Fibroblast of lung (primary cell): ENCODE measurements around the gene ALAS1. TPM values are rescaled to one million over a fixed set of nuclear protein-coding genes. Genes with fewer than 3 reads are reported as not detected.

Experiments
- DNase-seq, 2 donors: peaks; one replicate each; pipeline versions ENCODE4 v3.0.0 to v3.0.0-alpha.2; 2010; ENCODE audit warnings: low read depth in 2 of 2
- H2AFZ ChIP-seq: 2 replicates; pipeline ENCODE4 v1.5.1; 2012; ENCODE audit warnings: low read length, control low read depth, inconsistent platforms
- H3K27ac ChIP-seq: 2 replicates; pipeline ENCODE4 v1.5.1; 2011; ENCODE audit warnings: low read length, control low read depth; ENCODE audit not compliant: insufficient read depth
- H3K27me3 ChIP-seq: 2 replicates; pipeline ENCODE4 v1.5.1; 2011; ENCODE audit warnings: mild to moderate bottlenecking, low read length; ENCODE audit not compliant: control insufficient read depth, insufficient read depth
- H3K36me3 ChIP-seq: 2 replicates; pipeline ENCODE4 v1.5.1; 2011; ENCODE audit warnings: low read length; ENCODE audit not compliant: control insufficient read depth, insufficient read depth
- H3K4me1 ChIP-seq: 2 replicates; pipeline ENCODE4 v1.5.1; 2011; ENCODE audit warnings: low read length; ENCODE audit not compliant: control insufficient read depth, insufficient read depth; ENCODE audit errors: extremely low read depth
- H3K4me2 ChIP-seq: 2 replicates; pipeline ENCODE4 v1.5.1; 2011; ENCODE audit warnings: low read length, control low read depth; ENCODE audit not compliant: insufficient read depth; ENCODE audit errors: extremely low read depth
- H3K4me3 ChIP-seq, 4 experiments: fragments of 200-600 bp in 1 of 4; sonication (generic) in 1 of 4; replicated peaks in 1 of 4; 2 replicates each; pipeline ENCODE4 v1.5.1; 2011 to 2016; ENCODE audit warnings: low read length in 4 of 4, low read depth in 3 of 4, mild to moderate bottlenecking in 3 of 4, control low read depth in 2 of 4, inconsistent platforms in 1 of 4, mixed read lengths in 1 of 4; ENCODE audit not compliant: insufficient read depth in 1 of 4; ENCODE audit errors: control extremely low read depth in 1 of 4
- H3K79me2 ChIP-seq: 2 replicates; pipeline ENCODE4 v1.5.1; 2012; ENCODE audit warnings: mild to moderate bottlenecking, low read length, inconsistent platforms; ENCODE audit not compliant: control insufficient read depth, insufficient read depth
- H3K9ac ChIP-seq: 2 replicates; pipeline ENCODE4 v1.5.1; 2011; ENCODE audit warnings: mild to moderate bottlenecking, low read length, control low read depth; ENCODE audit not compliant: insufficient read depth
- H3K9me3 ChIP-seq: 2 replicates; pipeline ENCODE4 v1.5.1; 2012; ENCODE audit warnings: low read depth, low read length; ENCODE audit not compliant: control insufficient read depth, insufficient read depth
- H4K20me1 ChIP-seq: 2 replicates; pipeline ENCODE4 v1.5.1; 2011; ENCODE audit warnings: low read length; ENCODE audit not compliant: control insufficient read depth, insufficient read depth; ENCODE audit errors: extremely low read depth
- CTCF ChIP-seq, 2 donors: IDR thresholded peaks in 1 of 2; conservative IDR thresholded peaks in 1 of 2; 1 replicate in 1 of 2; 2 replicates in 1 of 2; pipeline ENCODE4 v1.5.1; 2011 to 2012; ENCODE audit warnings: low read length in 2 of 2, control low read depth in 1 of 2, inconsistent platforms in 1 of 2, low read depth in 1 of 2, mild to moderate bottlenecking in 1 of 2
- EZH2 ChIP-seq: IDR thresholded peaks from 2 replicates; pipeline ENCODE4 v1.5.1; 2012; ENCODE audit warnings: low read length, control low read depth, mild to moderate bottlenecking; ENCODE audit errors: missing control alignments
- polyA minus RNA-seq: library from RNA; depleted of rRNA, polyadenylated mRNA; stranded (reverse); fragments of >200 nt; gene quantifications from 2 replicates; pipeline ENCODE4 v1.2.3, GENCODE V29; 2011; ENCODE audit warnings: low replicate concordance
- polyA plus RNA-seq, 2 donors: library from polyadenylated mRNA; depleted of rRNA in 1 of 2; stranded (reverse) in 1 of 2; unstranded in 1 of 2; fragments of >200 nt; gene quantifications; 2 replicates each; pipeline ENCODE4 v1.2.1, GENCODE V29; 2011 to 2012; ENCODE audit warnings: missing spikeins in 1 of 2
- total RNA-seq: library from RNA; depleted of rRNA; stranded (reverse); fragments of >200 nt; gene quantifications from 2 replicates; pipeline ENCODE4 v1.2.1, GENCODE V29; 2014

ALAS1 gene
- total RNA-seq (43.4 and 61.8 TPM in 2 replicates), polyA plus RNA-seq (60.9 and 84.4 TPM in 2 replicates), polyA minus RNA-seq (45.6 and 118 TPM in 2 replicates)
- 42.9 and 59.5 TPM in 2 replicates for polyA plus RNA-seq (2012)

DNA sequence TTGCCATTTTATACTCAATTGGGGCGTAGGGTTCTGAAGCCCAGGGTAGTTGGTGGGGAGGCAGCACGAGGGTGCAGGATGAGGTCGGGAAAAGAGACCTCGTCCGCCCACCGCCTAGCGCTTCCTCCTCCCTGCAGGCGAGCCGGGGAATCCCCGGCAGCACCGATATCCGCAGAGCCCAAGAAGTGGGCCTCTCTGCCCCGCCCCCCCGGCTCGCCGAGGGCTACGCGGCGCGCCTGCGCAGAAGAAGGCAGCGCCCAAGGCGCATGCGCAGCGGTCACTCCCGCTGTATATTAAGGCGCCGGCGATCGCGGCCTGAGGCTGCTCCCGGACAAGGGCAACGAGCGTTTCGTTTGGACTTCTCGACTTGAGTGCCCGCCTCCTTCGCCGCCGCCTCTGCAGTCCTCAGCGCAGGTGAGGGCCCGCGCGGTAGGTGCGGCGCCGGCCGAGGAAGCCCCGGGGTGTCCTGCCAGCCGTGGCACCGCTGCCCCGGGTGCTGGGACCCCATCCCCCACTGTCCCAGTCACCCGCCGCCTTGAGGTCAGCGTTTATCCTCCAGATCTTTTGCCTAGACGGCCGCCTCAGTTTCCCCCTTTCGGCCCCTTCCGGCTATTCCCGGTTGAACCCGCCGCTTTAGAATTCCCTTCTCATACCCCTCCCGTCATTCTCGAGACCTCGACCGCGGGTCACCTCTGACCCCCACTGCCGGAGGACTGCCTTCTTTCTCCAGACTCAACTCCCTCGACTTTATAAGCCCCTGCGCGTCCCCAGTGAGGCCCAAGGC is at the start of gene ALAS1:
TSS of gene ALAS1 (plus strand) at position 319 of the 784 bp plus-strand sequence. CDS start 1,082 bp downstream, outside the sequence.
- DNase-seq: peak; percentile 72 to 85
- H3K4me2 ChIP-seq: peak within 1 kb of the TSS; percentile 99
- no peaks in the 10 kb centered on the region for H3K9me3 ChIP-seq
- peaks cover 32% of the 10 kb centered on the region for H3K4me1 ChIP-seq
- peak within 1 kb of the TSS; percentile 84 for H2AFZ ChIP-seq
- TF ChIP-seq CTCF (conservative IDR thresholded peaks at IDR 0.05 in 1 of 2, IDR thresholded peaks at IDR 0.05 in 1 of 2; ENCODE audit: low read depth in 1 of 2, low read length in 2 of 2) (no peak), EZH2 (no peak)
- H3K4me3 ChIP-seq: peak within 1 kb of the TSS; percentile 73 to 94 (median 86)
- peaks cover 10% of the 10 kb centered on the region for H3K36me3 ChIP-seq
- H3K79me2 ChIP-seq: peaks cover 15% of the 10 kb centered on the region
- H4K20me1 ChIP-seq: no peaks in the 10 kb centered on the region
- peak within 1 kb of the TSS; percentile 79 for H3K9ac ChIP-seq
- H3K27me3 ChIP-seq: no peaks in the 10 kb centered on the region
- H3K27ac ChIP-seq: peak within 1 kb of the TSS; percentile 65

DNA sequence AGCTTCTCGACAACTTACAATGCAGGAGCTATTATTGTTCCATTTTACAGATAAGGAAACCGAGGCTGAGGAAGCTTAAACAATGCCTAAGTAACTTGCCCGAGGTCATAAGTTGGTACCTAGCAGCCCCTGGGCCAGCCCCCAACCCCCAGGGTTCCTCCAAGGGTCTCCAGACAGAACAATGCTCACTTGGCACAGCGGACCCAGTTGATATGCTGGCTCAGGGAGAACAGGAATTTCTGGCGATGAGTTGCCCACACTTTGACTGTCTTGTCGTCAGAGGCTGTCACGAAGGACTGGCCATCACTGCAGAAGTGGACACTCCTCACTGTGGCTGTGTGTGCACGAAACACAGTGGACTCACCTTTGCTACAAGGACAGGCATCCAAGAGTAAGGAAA is 48.9 kb upstream of the ALAS1 start:
- H3K79me2 ChIP-seq: peaks cover 12% of the 10 kb centered on the region
- H3K4me3 ChIP-seq: no peak overlapping the region
- H3K27ac ChIP-seq: no peak overlapping the region
- TF ChIP-seq EZH2 (no peak), CTCF (conservative IDR thresholded peaks at IDR 0.05 in 1 of 2, IDR thresholded peaks at IDR 0.05 in 1 of 2; ENCODE audit: low read depth in 1 of 2, low read length in 2 of 2) (no peak)
- H3K36me3 ChIP-seq: peaks cover 15% of the 10 kb centered on the region
- no peak overlapping the region for H3K4me2 ChIP-seq
- H3K9ac ChIP-seq: no peak overlapping the region
- no peak overlapping the region for H2AFZ ChIP-seq
- peaks cover 9% of the 10 kb centered on the region for H3K4me1 ChIP-seq
- no peaks in the 10 kb centered on the region for H3K27me3 ChIP-seq
- DNase-seq: no peak
- H4K20me1 ChIP-seq: no peaks in the 10 kb centered on the region
- no peaks in the 10 kb centered on the region for H3K9me3 ChIP-seq

GRCh38 chr3:52149726-52150125 is 48.2 kb upstream of the ALAS1 start:
- Histone ChIP-seq H3K9me3 (no peaks in the 10 kb centered on the region), H3K4me3 (no peak overlapping the region), H3K79me2 (peaks cover 12% of the 10 kb centered on the region), H3K27me3 (no peaks in the 10 kb centered on the region), H2AFZ (no peak overlapping the region), H4K20me1 (no peaks in the 10 kb centered on the region), H3K4me2 (no peak overlapping the region), H3K4me1 (peaks cover 9% of the 10 kb centered on the region), H3K9ac (no peak overlapping the region), H3K27ac (no peak overlapping the region), H3K36me3 (peaks cover 15% of the 10 kb centered on the region)
- no peak for DNase-seq
- no peak for TF ChIP-seq CTCF (conservative IDR thresholded peaks at IDR 0.05 in 1 of 2, IDR thresholded peaks at IDR 0.05 in 1 of 2; ENCODE audit: low read depth in 1 of 2, low read length in 2 of 2)
- no peak for TF ChIP-seq EZH2
